ENCODE results near the gene GPR25. TPM values are rescaled to one million over a fixed set of nuclear protein-coding genes. Genes with fewer than 3 reads are reported as not detected.

Gene GPR25
- total RNA-seq, 1 donor from 2014 or later: not detected

- Histone ChIP-seq H3K4me1 (ENCODE audit: control insufficient read depth in 3 of 3, insufficient read depth in 3 of 3, low read length in 3 of 3) (no peaks in the 10 kb centered on the region), H3K36me3 (ENCODE audit: control insufficient read depth in 3 of 3, insufficient read depth in 3 of 3, low read length in 3 of 3) (peaks cover 20 to 34% (median 30%) of the 10 kb centered on the region in 3 donors), H3K4me3 (ENCODE audit: low read length in 3 of 3) (no peak overlapping the region), H3K9me3 (ENCODE audit: control insufficient read depth in 3 of 3, low read length in 3 of 3) (no peaks in the 10 kb centered on the region), H3K27me3 (ENCODE audit: control insufficient read depth in 3 of 3, insufficient read depth in 3 of 3, low read length in 3 of 3) (no peaks in the 10 kb centered on the region), H3K9ac (ENCODE audit: low read depth in 1 of 3, low read length in 3 of 3) (no peak overlapping the region), H3K27ac (ENCODE audit: low read depth, low read length) (no peak overlapping the region)
Measured at GRCh38 chr1:200850554-200850953, 22.2 kb upstream of the GPR25 start.

GRCh38 chr1:200856716-200857357, 15.9 kb upstream of the GPR25 start:
- no peaks in the 10 kb centered on the region for H3K4me1 ChIP-seq (ENCODE audit: control insufficient read depth in 3 of 3, insufficient read depth in 3 of 3, low read length in 3 of 3)
- H3K27ac ChIP-seq (ENCODE audit: low read depth, low read length): no peak overlapping the region
- no peaks in the 10 kb centered on the region for H3K9me3 ChIP-seq (ENCODE audit: control insufficient read depth in 3 of 3, low read length in 3 of 3)
- H3K9ac ChIP-seq (ENCODE audit: low read depth in 1 of 3, low read length in 3 of 3): no peak overlapping the region
- no peak overlapping the region for H3K4me3 ChIP-seq (ENCODE audit: low read length in 3 of 3)
- peaks cover 7 to 27% (median 19%) of the 10 kb centered on the region in 3 donors for H3K36me3 ChIP-seq (ENCODE audit: control insufficient read depth in 3 of 3, insufficient read depth in 3 of 3, low read length in 3 of 3)
- H3K27me3 ChIP-seq (ENCODE audit: control insufficient read depth in 3 of 3, insufficient read depth in 3 of 3, low read length in 3 of 3): no peaks in the 10 kb centered on the region

GRCh38 chr1:200857804-200858203, 15.0 kb upstream of the GPR25 start:
- H3K36me3 ChIP-seq (ENCODE audit: control insufficient read depth in 3 of 3, insufficient read depth in 3 of 3, low read length in 3 of 3): peaks cover 7 to 26% (median 21%) of the 10 kb centered on the region in 3 donors
- no peaks in the 10 kb centered on the region for H3K9me3 ChIP-seq (ENCODE audit: control insufficient read depth in 3 of 3, low read length in 3 of 3)
- H3K4me1 ChIP-seq (ENCODE audit: control insufficient read depth in 3 of 3, insufficient read depth in 3 of 3, low read length in 3 of 3): no peaks in the 10 kb centered on the region
- H3K9ac ChIP-seq (ENCODE audit: low read depth in 1 of 3, low read length in 3 of 3): no peak overlapping the region
- no peak overlapping the region for H3K27ac ChIP-seq (ENCODE audit: low read depth, low read length)
- no peaks in the 10 kb centered on the region for H3K27me3 ChIP-seq (ENCODE audit: control insufficient read depth in 3 of 3, insufficient read depth in 3 of 3, low read length in 3 of 3)
- H3K4me3 ChIP-seq (ENCODE audit: low read length in 3 of 3): no peak overlapping the region

- H3K4me3 ChIP-seq (ENCODE audit: low read length in 3 of 3): no peak overlapping the region
- no peaks in the 10 kb centered on the region for H3K9me3 ChIP-seq (ENCODE audit: control insufficient read depth in 3 of 3, low read length in 3 of 3)
- H3K27ac ChIP-seq (ENCODE audit: low read depth, low read length): no peak overlapping the region
- H3K36me3 ChIP-seq (ENCODE audit: control insufficient read depth in 3 of 3, insufficient read depth in 3 of 3, low read length in 3 of 3): peaks cover 0 to 22% (median 8%) of the 10 kb centered on the region in 3 donors
- H3K27me3 ChIP-seq (ENCODE audit: control insufficient read depth in 3 of 3, insufficient read depth in 3 of 3, low read length in 3 of 3): no peaks in the 10 kb centered on the region
- H3K9ac ChIP-seq (ENCODE audit: low read depth in 1 of 3, low read length in 3 of 3): no peak overlapping the region
- H3K4me1 ChIP-seq (ENCODE audit: control insufficient read depth in 3 of 3, insufficient read depth in 3 of 3, low read length in 3 of 3): peaks cover 2 to 5% (median 4%) of the 10 kb centered on the region in 3 donors
Measured at GRCh38 chr1:200861937-200862647, 10.7 kb upstream of the GPR25 start.

GRCh38 chr1:200862713-200863415, 9.9 kb upstream of the GPR25 start:
- no peaks in the 10 kb centered on the region for H3K27me3 ChIP-seq (ENCODE audit: control insufficient read depth in 3 of 3, insufficient read depth in 3 of 3, low read length in 3 of 3)
- H3K36me3 ChIP-seq (ENCODE audit: control insufficient read depth in 3 of 3, insufficient read depth in 3 of 3, low read length in 3 of 3): peaks cover 0 to 15% (median 6%) of the 10 kb centered on the region in 3 donors
- no peak overlapping the region for H3K27ac ChIP-seq (ENCODE audit: low read depth, low read length)
- H3K4me3 ChIP-seq (ENCODE audit: low read length in 3 of 3): no peak overlapping the region
- H3K9ac ChIP-seq (ENCODE audit: low read depth in 1 of 3, low read length in 3 of 3): no peak overlapping the region
- no peaks in the 10 kb centered on the region for H3K9me3 ChIP-seq (ENCODE audit: control insufficient read depth in 3 of 3, low read length in 3 of 3)
- peaks cover 8 to 12% (median 11%) of the 10 kb centered on the region in 3 donors for H3K4me1 ChIP-seq (ENCODE audit: control insufficient read depth in 3 of 3, insufficient read depth in 3 of 3, low read length in 3 of 3)

- Histone ChIP-seq H3K4me3 (ENCODE audit: low read length in 3 of 3) (no peak overlapping the region), H3K27me3 (ENCODE audit: control insufficient read depth in 3 of 3, insufficient read depth in 3 of 3, low read length in 3 of 3) (peaks cover 0 to 12% (median 7%) of the 10 kb centered on the region in 3 donors), H3K36me3 (ENCODE audit: control insufficient read depth in 3 of 3, insufficient read depth in 3 of 3, low read length in 3 of 3) (peaks cover 0 to 13% (median 6%) of the 10 kb centered on the region in 3 donors), H3K9me3 (ENCODE audit: control insufficient read depth in 3 of 3, low read length in 3 of 3) (no peaks in the 10 kb centered on the region), H3K27ac (ENCODE audit: low read depth, low read length) (no peak overlapping the region), H3K9ac (ENCODE audit: low read depth in 1 of 3, low read length in 3 of 3) (no peak overlapping the region), H3K4me1 (ENCODE audit: control insufficient read depth in 3 of 3, insufficient read depth in 3 of 3, low read length in 3 of 3) (peaks cover 8 to 12% (median 11%) of the 10 kb centered on the region in 3 donors)
Measured at GRCh38 chr1:200866116-200866515, 6.7 kb upstream of the GPR25 start.

GRCh38 chr1:200866521-200866920, 6.3 kb upstream of the GPR25 start:
- Histone ChIP-seq H3K36me3 (ENCODE audit: control insufficient read depth in 3 of 3, insufficient read depth in 3 of 3, low read length in 3 of 3) (peaks cover 0 to 13% (median 6%) of the 10 kb centered on the region in 3 donors), H3K27ac (ENCODE audit: low read depth, low read length) (no peak overlapping the region), H3K4me3 (ENCODE audit: low read length in 3 of 3) (peak overlapping the region in 1 of 3 donors; percentile 73), H3K4me1 (ENCODE audit: control insufficient read depth in 3 of 3, insufficient read depth in 3 of 3, low read length in 3 of 3) (peaks cover 8 to 12% (median 11%) of the 10 kb centered on the region in 3 donors), H3K27me3 (ENCODE audit: control insufficient read depth in 3 of 3, insufficient read depth in 3 of 3, low read length in 3 of 3) (peaks cover 1 to 16% (median 7%) of the 10 kb centered on the region in 3 donors), H3K9me3 (ENCODE audit: control insufficient read depth in 3 of 3, low read length in 3 of 3) (no peaks in the 10 kb centered on the region), H3K9ac (ENCODE audit: low read depth in 1 of 3, low read length in 3 of 3) (peak overlapping the region in 2 of 3 donors; percentile 17 to 27)

GRCh38 chr1:200867018-200867811, 5.6 kb upstream of the GPR25 start:
- Histone ChIP-seq H3K27me3 (ENCODE audit: control insufficient read depth in 3 of 3, insufficient read depth in 3 of 3, low read length in 3 of 3) (peaks cover 7 to 23% (median 11%) of the 10 kb centered on the region in 3 donors), H3K4me1 (ENCODE audit: control insufficient read depth in 3 of 3, insufficient read depth in 3 of 3, low read length in 3 of 3) (peaks cover 8 to 12% (median 11%) of the 10 kb centered on the region in 3 donors), H3K9me3 (ENCODE audit: control insufficient read depth in 3 of 3, low read length in 3 of 3) (no peaks in the 10 kb centered on the region), H3K4me3 (ENCODE audit: low read length in 3 of 3) (peak overlapping the region; percentile 46 to 73 (median 59)), H3K27ac (ENCODE audit: low read depth, low read length) (no peak overlapping the region), H3K9ac (ENCODE audit: low read depth in 1 of 3, low read length in 3 of 3) (peak overlapping the region in 2 of 3 donors; percentile 52 to 80), H3K36me3 (ENCODE audit: control insufficient read depth in 3 of 3, insufficient read depth in 3 of 3, low read length in 3 of 3) (peaks cover 0 to 13% (median 6%) of the 10 kb centered on the region in 3 donors)

GRCh38 chr1:200869376-200869752, 3.4 kb upstream of the GPR25 start:
- H3K9ac ChIP-seq (ENCODE audit: low read depth in 1 of 3, low read length in 3 of 3): no peak overlapping the region
- H3K27me3 ChIP-seq (ENCODE audit: control insufficient read depth in 3 of 3, insufficient read depth in 3 of 3, low read length in 3 of 3): peaks cover 26 to 44% (median 32%) of the 10 kb centered on the region in 3 donors
- H3K27ac ChIP-seq (ENCODE audit: low read depth, low read length): no peak overlapping the region
- H3K36me3 ChIP-seq (ENCODE audit: control insufficient read depth in 3 of 3, insufficient read depth in 3 of 3, low read length in 3 of 3): no peaks in the 10 kb centered on the region
- H3K4me1 ChIP-seq (ENCODE audit: control insufficient read depth in 3 of 3, insufficient read depth in 3 of 3, low read length in 3 of 3): peaks cover 18 to 25% (median 21%) of the 10 kb centered on the region in 3 donors
- H3K9me3 ChIP-seq (ENCODE audit: control insufficient read depth in 3 of 3, low read length in 3 of 3): no peaks in the 10 kb centered on the region
- H3K4me3 ChIP-seq (ENCODE audit: low read length in 3 of 3): no peak overlapping the region
